GM19438 (cell line): ENCODE data around the gene ZNF805.
A peak's percentile ranks its signal among the peaks of the same experiment; 100 is the strongest.
"Not testable (repeated sequence)": the region's sequence is repeated elsewhere in the genome, so short reads cannot be mapped to it uniquely, and the experiment has no call there.

Source experiments
- ATAC-seq: cut with Tn5 transposase; IDR thresholded peaks from one replicate; pipeline ENCODE4 v1.9.1; 2021; ENCODE audit warnings: low read depth; ENCODE audit not compliant: unreplicated experiment

ZNF805 gene

DNA sequence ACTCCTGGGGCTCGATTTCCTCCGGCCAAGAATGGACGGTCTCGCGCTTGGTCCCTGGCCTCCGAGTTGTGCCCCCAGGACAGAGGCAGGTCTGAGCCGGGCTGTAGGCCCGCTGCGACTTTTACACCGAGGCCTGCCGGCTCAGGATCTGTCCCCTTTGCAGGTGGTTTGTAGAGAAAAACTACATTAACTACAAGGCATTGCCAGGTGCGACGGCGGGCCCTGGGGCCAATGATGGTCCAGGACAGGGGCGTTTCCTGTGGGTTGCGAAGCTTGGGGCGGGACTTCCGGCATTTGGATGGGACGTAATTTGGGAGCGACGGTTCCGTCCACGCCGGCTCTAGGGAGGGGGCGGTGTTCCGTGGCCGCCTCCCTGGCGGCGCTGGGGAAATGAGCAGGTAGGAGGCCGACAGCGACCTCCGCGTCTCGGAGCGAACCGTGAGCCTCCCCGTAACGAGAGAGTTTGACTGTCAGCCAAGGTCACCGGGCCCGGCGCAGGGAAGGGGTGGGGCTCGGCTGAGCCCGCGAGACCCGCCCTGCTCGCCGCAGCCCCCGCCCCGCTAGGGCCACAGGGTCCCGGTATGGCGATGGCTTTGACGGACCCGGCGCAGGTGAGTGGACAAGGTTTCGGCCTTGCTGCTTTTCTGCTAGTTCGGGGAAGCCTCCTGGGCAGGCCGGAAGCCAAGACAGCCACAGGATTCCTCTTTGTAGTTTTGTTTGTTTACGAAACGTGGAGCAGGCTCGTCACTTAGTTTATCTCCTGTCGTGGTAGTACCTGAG lies at the start of gene ZNF805:
ZNF805 (plus strand) TSS at position 322 of the 780 bp plus-strand sequence; CDS start at position 582, 260 bp downstream.
- ATAC-seq: peak; percentile 86

DNA sequence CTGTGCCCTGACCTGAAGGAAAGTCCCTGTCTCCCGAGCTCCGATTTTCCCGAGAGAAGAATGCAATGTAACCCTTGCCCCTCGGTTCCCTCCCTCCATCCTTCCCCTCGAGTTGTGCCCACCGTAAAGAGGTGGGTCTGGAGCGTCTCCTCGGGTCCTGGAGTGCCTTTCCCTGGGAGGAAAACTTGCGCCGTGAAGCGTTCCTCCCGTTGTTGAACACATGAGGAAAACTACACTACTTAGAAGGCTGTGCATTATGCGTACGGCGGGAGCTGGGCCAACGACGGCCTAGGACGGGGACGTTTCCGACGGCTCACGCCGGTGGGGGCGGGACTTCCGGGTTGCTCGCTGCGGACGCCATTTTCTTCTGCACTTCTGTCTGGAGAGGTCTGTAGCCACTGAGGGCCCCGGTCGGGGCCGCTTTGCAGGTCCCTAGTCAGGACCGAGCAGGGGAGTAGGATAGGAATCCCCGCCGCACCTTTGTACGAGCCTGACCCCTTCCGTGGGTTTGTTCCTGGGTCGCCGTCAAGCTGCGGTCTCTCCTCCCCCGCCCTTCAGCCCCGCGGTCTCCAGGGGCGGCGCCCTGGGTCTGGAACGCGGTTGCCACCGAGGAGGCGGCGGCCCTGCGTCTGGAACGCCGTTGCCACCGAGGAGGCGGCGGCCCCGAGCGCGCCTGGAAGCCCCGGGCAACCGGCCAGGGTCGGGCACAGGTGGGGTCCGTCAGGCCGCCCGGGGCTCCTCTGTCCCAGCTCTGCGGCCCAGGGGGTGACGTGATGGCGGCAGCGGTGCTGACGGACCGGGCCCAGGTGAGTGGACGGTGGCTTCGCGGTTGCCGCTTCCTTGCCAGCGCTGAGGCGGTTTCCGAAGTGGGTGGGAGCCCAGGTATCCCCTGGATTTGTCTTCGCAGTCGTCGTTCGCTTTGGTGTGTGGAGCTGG lies 49.0 kb upstream of the ZNF805 start, which contains the start of gene ZNF264:
ZNF264 (plus strand) TSS at position 360 of the 936 bp plus-strand sequence; CDS start at position 774, 414 bp downstream.
- peak; percentile 96 for ATAC-seq

GRCh38 chr19:57192077-57192420 lies 48.4 kb upstream of the ZNF805 start:
- no peak for ATAC-seq

DNA sequence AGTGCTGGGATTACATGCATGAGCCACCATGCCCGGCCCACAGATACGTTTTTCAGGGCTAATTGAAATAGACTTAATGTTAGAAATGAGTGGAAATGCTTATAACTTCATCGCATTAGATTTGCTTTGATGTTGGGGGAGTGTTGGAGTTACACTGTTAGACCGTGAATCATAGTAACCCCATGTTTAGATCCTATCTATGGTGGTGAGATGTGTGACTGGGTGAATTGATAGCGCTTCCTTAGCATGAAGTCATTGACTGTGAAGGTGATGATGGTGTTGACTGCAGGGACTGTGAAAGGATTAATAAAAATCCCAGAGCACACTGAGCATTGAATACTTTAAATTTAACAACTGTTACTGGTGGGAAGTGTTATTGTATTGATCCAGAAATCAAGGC lies 47.4 kb upstream of the ZNF805 start:
- no peak for ATAC-seq

- not testable (repeated sequence) for ATAC-seq
These were observed 42.6 kb upstream of the ZNF805 start for GRCh38 chr19:57197874-57198273.

DNA sequence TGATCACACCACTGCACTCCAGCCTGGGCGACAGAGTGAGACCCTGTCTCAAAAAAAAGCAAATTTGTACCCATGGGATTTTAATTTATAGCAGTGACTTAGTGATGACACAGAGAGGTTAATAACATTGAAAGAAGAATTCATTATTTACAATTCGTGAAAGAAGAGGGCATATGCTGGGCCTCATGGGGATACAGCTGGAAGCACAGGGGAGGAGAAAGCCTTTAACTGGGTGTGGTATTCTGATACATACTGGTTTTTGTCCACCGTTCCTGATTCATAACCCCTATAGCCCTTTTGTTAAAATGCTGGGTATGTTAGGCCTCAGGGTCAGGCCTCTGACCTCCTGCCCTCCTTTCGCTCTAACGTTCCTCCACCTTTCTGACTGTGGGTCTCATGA lies 38.3 kb upstream of the ZNF805 start:
- ATAC-seq: no peak

DNA sequence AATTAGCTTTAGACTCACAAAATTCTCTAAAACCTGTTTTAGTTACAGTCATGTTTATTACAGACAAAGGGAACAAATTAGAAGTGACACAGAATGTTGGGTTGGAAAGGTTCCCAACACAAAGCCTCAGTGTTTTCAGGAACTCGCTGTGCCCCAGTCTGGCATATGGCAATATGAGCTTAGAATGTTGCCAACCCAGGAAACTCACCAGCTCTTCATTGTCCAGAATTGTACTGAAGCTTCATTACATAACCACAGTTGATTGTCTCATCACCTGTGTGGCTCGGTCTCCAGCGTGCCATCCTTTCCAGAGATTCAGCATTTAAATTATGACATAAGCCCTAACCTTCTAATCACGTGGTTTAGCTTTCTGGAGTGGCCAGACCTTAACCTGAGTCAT lies 30.1 kb upstream of the ZNF805 start:
- ATAC-seq: no peak

- no peak for ATAC-seq
These were observed 28.3 kb upstream of the ZNF805 start for GRCh38 chr19:57212109-57212508.

GRCh38 chr19:57227502-57227901 lies 12.9 kb upstream of the ZNF805 start:
- no peak for ATAC-seq

- no peak for ATAC-seq
These were observed 8.7 kb upstream of the ZNF805 start for GRCh38 chr19:57231686-57232085.

DNA sequence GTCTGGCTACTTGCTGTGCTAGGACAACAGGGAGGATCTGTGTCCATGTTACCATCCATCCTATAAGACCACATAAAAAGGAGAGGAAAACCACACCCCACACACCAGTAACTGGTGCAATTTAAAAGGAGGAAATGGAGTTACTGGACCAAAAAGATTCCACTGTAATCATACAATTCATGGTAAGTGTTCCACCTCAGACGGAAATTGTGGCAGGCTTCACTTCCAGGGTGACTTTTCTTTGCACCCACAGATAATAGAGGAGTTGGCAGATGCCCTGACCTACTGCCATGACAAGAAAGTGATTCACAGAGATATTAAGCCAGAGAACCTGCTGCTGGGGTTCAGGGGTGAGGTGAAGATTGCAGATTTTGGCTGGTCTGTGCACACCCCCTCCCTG lies 7.2 kb upstream of the ZNF805 start:
- ATAC-seq: no peak

DNA sequence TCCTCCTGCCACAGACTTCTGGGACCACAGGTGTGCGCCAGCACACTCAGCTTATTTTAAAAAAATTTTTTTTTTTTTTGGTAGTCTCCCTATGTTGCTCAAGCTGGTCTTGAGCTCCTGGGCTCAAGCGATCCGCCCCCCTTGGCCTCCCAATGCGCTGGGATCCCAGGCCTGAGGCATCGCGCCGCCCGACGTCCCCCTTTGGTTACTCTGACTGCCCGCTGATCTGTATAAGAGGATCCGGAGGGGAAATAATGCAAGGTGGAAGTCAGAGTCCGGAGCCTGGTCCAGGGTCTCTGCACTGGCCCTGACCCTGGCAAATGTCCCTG lies 486 bp upstream of the ZNF805 start:
- ATAC-seq: peak; percentile 25

GRCh38 chr19:57241176-57241575 lies 744 bp downstream of the ZNF805 start:
- ATAC-seq: no peak

- ATAC-seq: no peak
These were observed 2.4 kb downstream of the ZNF805 start for GRCh38 chr19:57242821-57243220.

- ATAC-seq: no peak
These were observed 4.1 kb downstream of the ZNF805 start for GRCh38 chr19:57244513-57244912.

DNA sequence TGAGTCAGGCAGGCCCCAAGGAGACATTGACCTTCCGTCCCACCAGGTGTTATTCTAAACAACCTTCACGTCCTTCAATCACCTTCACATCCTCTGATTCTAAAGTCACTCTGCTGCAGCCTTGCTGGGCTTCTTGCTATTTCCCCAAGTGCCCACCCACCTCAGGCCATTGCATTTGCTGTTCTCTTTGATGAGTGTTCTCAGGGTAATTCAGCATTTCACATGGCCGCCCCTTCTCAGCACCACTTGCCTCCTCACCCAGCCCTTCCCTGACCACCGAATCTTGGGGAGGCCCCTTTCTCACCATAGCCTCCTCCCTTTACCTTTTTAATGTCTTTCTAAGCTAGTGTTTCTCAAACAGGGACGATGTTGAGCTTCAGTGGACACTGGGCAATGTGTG lies 4.6 kb downstream of the ZNF805 start:
- no peak for ATAC-seq

- no peak for ATAC-seq
These were observed 5.5 kb downstream of the ZNF805 start for GRCh38 chr19:57245959-57246358.

GRCh38 chr19:57248646-57249045 lies 8.2 kb downstream of the ZNF805 start:
- ATAC-seq: no peak

DNA sequence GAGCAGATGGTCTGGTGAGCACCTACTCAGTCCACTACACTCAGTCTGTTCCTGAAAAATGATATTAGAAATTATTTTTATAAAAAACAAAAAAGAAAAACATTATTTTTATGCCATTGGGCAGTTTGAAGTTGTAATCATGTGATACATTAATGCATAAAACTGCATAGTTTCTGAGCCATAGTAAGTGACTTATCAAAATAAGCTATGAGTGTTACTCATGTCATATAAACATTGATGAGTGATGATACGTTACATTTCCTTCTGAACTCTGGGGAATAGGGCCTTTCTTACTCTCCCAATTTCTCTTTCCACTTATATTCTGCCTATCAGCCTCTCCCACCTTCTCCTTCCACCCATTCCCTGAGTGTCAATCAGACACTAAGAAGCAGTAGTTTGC lies 8.9 kb downstream of the ZNF805 start:
- no peak for ATAC-seq

DNA sequence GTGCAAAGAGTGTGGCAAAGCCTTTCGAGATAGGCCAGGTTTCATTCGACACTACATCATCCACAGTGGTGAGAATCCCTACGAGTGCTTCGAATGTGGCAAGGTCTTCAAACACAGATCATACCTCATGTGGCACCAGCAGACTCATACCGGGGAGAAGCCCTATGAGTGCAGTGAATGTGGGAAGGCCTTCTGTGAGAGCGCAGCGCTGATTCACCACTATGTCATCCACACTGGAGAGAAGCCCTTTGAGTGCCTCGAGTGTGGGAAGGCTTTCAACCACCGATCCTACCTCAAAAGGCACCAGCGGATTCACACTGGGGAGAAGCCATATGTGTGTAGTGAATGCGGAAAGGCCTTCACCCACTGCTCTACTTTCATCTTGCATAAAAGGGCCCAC lies 13.3 kb downstream of the ZNF805 start:
- not testable (repeated sequence) for ATAC-seq

DNA sequence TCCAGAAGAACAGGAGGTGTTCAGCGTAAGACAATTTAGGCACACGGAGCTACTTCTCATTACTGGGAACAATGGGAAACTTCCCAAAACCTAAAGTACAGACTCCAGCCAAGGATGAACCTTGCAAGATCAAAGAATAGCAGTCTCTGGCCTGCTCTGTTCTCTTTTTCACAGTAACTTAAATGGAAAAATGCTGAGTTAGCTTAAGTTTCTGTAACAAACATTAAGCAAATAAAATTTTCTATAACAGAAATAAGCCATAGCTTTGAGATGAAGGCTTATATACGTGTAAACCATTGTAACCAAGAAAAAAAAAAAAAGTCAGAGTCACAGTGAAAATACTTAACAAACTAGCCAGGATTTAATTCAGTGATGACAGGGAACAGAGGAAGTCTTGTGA lies 21.6 kb downstream of the ZNF805 start:
- ATAC-seq: no peak
